NK-92 treated with Interleukin-12 subunit alpha and Interleukin-12 subunit beta, amount 100 ng/mL, for 24 hours (cell line): ENCODE data around the gene PRPSAP1.
"Not testable (repeated sequence)": the region's sequence is repeated elsewhere in the genome, so short reads cannot be mapped to it uniquely, and the experiment has no call there.

ENCODE experiments used
- DNase-seq: peaks from one replicate; lab custom pipeline; 2025; lab: John Stamatoyannopoulos, UW

PRPSAP1 gene

DNA sequence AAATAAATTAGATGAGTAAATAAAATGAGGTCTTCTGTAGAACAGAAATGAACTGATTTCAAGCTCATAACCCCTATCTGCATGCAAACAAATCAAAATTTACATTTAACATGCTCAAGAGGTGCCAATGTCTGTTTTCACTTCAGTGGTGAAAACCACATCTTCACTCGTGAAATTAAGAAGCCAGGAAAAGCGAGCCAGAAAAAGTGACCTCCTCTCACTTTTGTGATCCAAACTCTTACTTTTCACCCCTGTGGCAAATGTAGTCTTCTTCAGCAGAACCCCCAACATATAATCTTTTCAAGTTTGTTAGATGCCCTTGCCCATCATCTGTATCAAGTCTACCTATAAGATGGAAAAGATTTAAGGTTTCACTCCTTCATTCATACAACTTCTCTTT is 36.2 kb downstream of the PRPSAP1 start:
- no peak for DNase-seq

DNA sequence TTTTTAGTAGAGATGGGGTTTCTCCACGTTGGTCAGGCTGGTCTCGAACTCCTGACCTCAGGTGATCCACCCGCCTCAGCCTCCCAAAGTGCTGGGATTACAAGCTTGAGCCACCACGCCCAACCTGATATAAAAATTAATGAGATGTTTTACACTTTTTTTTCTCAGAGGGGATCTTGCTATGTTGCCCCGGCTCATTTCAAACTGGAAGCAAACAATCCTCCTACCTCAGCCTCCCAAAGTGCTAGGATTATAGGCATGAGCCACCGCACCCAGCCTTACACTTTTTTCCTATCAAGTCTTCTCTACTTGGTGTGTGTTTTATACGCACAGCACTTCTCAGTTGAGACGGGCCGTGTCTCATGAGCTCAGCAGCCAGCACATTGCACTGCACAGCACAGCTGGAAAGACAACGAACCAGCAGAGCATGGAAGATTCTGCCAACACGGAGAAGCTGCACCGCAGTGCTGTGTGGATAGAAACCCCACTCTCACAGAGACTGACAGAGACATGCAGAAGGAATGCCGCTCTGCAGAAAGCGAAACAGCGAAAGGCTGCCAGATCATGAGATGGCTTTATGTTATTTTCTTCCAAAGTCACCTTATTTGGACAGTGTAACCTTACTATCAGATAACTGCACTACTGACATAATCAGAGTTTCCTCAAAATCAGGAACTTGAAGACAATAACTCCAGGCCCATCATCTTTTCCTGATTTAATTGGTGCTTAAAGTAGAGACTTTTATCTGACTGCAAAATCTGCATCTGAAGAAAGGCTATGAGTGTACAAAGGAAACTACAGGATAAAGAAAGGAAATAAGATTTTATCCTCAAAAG is 39.1 kb downstream of the PRPSAP1 start:
- DNase-seq, result no peak

DNA sequence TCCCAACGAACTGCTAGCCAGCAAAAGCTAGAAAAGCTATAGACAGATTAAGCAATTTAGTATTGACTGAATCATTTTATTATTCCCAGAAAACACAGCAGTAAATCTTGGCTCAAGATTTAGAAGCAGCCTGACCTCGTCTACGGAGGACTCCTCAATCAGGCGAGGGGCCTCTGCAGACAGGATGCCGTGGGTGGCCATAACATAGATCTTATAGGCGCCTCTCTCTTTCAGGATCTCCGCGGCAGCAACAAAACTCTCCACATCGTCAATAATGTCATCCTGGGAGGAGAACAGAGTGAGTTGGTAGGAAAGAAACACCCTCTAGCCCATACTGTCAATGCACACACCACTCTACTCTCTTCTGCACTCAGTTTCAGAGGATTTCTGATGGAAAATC is 41.0 kb downstream of the PRPSAP1 start:
- no peak for DNase-seq

DNA sequence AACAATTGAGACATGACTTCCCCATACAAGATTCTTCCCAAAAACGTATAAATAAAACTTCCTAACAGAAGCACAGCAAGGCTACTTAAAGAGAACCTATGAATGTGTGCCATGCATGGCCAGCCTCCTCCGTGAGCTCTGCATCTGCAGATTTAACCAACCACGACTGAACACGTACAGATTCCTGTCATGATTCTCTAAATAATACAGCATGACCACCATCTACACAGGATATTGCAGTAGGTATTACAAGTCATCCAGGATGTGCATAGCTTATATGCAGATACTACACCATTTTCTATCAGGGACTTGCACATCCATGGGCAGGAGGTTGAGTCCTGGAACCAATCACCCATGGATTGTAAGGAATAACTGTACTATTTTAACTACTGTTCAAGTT is 44.3 kb downstream of the PRPSAP1 start:
- no peak for DNase-seq

DNA sequence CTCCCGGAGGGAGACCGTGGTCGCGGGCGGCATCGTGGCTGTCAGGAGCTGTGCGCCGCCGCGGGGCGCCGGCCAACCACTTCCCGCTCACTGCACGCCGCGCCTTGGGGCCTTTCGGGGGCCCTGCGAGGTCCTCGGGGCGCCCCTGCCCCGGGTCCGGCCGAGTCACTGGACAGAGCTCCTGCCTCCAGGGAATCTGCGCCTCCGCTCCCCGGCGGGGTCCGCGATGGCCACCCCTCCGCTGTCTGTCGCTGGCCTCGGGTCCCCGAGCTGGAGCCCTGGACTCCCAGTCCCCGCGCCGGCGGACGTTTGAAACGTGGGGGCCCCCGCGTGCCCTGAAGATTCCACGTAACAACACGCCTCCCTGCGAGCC is 45.8 kb downstream of the PRPSAP1 start, which contains the start of gene QRICH2:
Gene QRICH2, minus strand, starts transcription at position 311 of the 373 bp plus-strand sequence. Its CDS starts 278 bp downstream, at position 33.
- DNase-seq, result no peak

DNA sequence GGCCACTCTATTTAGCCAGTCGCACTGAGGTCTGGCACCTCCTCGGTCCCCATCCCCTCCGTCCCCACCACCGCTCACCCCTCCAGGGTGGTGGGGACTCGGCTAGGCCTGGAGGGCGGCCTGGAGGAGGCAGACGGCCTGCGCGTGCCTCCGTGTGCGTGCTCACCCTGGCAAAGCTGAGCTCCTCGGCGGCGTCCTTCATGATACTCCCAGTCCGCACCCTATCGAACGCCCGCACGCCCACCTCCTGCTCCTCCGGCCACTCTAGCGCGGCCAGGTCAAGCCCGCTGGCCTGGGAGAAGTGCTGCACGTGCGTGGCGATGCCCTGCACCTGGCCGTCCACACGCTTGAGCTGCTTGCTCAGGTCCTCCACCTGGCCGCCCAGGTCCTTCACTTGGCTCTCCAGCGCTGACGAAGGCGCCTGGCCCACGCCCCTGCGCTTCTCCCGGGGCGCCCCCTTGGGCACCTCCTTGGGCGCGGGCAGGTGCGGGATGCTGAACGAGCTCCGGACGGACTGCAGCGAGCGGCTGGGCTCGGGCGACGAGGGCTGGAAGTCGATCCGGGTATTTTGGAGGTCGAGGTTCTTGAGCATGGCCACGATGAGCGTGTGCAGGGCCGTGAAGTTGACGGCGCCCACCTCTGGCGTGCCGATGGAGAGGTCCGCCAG is 46.3 kb downstream of the PRPSAP1 start:
- DNase-seq, result no peak

DNA sequence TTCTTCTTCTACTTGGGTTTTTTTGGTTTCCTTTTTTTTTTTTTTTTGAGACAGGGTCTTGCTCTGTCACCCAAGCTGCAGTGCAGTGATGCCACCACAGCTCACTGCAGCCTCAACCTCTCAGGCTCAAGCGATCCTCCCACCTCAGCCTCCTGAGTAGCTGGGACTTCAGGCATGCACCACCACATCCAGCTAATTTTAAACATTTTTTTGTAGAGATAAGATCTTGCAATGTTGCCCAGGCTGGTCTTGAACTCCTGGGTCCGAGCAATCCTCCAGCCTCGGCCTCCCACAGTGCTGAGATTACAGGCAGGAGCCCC is 48.6 kb downstream of the PRPSAP1 start:
- DNase-seq, result not testable (repeated sequence)

DNA sequence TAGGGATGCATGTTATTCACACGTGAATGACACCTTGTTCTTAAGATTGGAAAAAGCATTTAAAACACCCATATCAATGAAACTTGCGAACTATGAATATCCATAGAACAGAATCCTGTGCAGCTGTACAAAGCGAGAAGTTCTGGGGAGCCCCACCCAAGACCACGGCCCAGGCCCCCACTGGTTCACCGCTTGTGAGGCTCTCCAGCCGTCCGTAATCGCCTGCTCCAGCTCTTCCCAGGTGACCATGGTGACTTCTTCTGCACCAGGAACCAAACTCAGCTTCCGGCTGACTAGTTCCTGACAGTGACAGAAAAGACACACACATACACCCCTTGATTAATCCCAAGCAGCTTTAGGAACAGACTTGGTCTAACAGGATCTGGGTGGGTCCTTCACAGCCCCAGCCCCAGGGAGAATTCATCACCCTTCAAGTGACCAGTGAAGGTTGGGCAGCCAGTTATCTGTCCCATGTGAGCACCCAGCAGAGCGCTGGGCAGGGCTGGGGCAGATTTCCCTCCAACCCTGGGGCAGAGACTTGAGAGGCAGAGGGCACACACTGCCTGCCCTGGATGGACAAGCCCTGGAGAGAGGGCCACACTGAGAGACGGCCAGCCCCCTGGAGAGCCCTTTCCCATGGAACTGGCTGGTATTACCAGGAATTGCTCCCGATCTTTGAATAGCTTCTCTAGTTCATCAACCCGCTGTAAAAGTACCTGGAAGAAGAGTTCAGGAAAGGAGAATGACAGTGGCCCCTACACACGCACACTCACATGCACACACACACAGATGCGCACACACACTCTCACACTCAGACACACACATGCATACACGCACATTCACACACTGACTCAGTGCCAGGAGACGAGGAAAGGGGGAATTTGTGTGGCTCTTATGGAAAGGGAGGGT is 49.2 kb downstream of the PRPSAP1 start:
- no peak for DNase-seq

DNA sequence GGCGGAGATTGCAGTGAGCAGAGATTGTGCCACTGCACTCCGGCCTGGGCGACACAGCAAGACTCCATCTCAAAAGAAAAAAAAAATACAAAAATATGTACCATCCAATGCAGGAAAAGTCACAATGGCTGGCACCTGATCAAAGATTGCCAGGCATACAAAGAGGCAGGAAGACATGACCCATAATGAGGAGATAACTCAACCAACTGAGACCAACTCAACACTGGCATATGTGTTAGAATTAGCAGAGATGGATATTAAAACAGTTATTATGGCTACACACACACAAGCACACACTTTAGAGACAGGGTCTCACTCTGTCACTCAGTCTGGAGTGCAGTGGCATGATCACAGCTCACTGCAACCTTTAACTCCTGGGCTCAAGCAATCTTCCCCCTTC is 56.3 kb downstream of the PRPSAP1 start:
- no peak for DNase-seq

DNA sequence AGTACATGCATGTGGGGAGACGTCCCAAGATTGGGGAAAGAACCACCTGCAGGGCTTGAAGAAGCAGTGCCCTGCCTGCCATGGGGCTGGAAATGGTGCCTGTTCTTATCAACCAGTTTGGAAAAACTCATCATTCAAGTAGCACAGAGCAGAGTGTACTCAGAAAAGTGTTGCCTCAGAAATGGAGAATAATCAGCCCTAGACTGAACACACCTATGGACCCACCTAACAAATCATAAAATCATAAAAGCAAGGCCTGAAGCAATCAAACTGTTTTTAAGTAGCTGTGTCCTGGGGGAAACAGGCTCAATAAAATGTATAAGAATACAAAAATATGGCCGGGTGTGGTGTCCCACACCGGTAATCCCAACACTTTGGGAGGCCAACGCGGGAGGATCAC is 56.8 kb downstream of the PRPSAP1 start:
- no peak for DNase-seq

DNA sequence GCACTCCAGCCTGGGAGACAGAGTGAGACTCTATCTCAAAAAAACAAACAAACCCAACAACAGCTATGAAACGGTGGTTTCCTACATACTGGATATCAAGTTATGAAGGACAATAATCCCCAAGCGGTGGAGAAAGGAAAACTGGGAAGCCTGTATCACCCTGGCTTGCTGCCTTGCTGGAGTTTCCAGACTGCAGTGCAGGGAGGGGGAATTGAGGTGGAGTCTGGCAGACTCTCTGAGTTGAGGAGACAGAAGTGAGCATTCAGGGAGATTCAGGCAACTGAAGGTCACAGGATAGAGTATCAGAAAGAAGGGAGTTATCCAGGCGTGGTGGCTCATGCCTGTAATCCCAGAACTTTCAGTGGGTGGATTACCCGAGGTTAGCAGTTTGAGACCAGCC is 57.5 kb downstream of the PRPSAP1 start:
- no peak for DNase-seq

DNA sequence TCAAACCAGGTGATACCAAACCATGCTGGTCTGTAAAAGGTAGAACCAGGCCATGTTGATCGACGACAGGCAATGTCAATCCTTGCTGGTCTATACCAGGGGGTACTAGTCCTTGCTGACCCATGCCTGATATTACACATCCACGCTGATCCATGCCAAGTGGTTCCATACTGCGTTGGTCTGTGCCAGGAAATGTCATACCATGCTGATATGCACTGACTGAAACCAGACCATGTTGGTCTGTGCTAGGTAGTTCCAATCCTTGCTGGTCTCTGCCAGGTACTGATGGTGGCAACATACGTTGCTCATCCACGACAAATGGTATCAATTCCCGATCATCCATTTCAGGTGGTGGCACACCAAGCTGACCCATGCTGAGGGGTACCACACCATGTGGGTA is 60.6 kb downstream of the PRPSAP1 start:
- DNase-seq, result no peak

DNA sequence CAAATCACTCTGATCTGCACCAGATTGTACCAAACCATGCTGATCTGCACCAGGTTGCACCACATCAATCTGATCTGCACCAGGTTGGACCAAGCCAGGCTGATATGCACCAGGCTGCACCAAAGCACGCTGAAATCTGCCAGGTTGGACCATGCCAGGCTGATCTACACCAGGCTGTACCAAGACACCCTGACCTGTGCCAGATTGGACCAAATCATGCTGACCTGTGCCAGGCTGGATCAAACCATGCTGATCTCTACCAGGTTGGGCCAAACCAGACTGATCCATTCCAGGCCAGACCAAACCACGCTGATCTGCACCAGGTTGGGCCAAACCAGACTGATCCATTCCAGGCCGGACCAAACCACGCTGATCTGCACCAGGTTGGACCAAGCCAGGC is 61.1 kb downstream of the PRPSAP1 start:
- DNase-seq, result no peak

DNA sequence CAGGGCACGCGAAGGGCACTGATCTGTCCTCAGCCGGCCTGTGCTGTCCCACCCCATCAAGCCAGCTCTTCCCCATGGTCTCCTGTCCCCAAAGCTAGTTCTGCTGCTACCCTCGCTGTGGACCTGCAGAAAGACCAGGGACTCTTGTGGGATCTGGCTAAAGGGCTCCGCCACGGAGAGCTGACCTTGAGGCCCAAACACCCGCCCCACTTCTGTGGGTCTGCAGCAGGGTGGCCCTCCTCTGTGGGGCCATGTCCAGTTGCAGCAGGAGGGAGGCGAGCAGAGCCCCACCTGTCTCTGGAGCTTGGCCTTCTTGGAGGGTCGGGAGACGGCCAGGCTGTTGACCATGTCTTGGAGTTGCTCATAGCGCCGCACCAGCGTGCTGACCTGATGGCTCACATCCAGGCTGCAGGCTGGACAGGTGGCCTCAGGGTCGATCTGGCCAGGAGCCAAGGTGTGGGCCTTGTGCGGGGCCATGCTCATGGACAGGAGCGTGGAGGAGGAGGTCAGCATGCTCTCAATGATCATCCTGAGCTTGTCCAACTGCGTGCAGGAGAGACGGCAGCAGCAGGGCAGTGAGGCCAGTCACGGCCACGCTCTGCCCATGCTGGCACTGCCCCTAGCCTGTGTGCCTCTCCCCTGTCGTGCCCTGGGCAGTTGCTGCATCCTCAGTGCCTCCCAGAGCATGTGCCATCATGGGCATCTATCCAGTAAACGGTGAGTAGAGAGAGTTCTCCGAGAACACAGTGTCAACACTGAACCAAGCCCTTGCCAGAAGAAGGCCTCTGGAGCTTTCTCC is 71.9 kb downstream of the PRPSAP1 start:
- no peak for DNase-seq

DNA sequence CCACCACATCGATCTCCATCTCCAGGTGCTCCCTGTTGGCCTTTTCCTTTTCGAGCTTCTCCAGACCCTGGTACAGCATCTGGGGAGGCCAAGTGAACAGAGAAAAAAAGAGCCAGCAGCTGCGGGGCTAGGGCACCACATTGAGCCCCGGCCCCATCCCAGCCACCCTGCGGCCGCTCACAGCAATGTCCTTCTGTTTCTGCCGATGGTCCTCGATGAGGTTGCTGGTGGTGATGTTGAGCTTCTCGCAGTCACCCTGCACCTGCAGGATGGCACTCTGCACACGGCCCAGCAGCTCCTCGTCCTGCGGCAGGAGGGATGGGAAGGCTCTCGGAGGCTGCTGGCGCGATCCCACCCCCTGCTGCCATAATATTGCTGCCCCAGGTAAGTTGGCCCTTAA is 73.1 kb downstream of the PRPSAP1 start:
- DNase-seq, result no peak

DNA sequence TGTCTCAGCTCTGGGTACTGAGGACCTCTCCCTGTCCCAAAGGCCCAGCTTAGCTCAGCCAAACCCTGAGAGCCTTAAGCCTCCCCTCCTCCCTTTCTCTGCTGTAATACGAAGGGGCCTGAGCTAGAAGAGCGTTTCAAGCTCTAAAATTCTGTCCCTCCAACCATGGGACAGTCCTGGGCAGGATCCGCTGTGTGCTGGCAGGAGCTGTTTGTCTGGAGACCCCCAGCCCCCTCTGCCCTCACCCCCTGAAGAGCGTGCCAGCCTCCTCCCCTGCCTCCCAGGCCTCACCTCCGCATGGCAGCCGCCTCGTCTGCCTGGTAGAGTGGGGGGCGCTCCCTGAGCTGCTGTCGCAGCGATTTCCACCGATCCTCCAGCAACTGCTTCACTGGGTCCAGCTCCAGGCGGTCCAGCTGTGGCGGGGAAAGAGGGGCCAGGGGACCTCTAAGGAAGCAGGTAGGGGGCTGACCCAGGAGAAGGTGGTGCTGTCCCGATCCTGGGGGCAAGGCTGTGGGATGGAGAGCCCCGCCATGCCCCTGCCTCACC is 73.9 kb downstream of the PRPSAP1 start:
- DNase-seq, result no peak

DNA sequence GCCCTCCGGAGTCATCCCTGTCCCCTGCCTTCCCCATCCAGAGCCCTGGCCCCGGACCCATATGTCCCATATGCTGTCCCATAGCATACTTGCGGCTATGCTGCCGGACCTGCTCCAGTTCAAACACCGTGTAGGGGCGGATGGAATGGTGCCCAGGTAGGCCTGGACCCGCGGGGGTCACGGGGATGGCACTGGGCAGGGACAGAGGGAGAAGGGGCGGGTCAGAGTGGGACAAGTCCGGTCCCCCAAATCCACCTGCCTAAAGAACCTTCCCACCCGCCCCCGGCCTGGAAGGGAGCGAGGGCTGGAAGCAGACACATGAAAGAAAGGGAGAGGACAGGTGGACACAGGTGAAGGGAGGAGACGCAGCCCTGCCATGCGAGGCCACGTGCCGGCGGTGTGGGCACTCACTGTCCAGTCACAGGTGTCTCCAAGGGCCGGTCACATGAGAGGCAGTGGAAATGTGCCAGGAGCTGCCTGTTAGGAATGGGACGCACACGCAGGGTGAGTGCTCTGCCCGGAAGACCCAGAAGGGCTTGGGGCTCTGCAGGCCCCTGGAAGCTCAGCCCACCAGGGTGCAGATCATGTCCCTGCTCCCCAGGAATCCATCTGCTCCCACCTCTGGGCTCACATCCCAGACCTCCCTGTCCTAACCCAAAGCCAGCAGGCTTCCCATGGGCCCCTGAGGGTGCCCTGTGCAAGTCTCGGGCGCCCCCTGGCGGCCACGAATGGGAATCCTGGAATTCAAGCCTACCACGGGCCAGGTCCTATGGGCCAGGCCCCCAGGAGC is 74.6 kb downstream of the PRPSAP1 start:
- DNase-seq, result peak; percentile 69

DNA sequence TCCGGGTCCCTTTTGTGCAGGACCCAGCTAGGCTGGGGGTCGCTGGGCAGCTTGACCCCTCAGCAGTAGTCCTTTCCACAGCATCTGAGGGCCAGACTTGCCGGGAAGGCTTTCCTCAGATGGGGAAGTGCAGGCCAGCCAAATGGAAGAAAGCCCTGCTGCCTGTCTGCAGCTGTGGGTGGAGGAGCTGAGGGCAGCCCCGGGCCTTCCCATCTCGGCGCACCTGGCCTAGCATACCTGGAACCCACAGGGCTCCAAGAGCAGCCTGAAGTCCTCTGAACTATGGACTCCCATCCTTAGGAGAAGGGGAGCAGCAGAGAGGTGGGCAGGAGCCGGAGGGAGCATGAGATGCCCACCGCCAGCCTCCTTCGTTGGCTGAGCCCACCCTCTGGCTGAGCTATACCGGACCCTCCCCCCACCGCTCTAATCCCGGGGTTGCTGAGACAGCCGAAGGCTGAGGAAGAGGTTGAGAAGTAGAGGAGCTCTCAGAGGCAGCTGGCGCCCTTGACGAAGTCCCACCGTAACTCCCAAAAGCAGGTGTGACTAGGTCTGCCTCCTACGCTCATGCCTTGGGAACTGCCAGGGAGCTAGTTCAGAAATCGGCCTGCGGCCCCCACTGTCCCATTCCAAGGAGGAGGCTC is 75.3 kb downstream of the PRPSAP1 start:
- no peak for DNase-seq

DNA sequence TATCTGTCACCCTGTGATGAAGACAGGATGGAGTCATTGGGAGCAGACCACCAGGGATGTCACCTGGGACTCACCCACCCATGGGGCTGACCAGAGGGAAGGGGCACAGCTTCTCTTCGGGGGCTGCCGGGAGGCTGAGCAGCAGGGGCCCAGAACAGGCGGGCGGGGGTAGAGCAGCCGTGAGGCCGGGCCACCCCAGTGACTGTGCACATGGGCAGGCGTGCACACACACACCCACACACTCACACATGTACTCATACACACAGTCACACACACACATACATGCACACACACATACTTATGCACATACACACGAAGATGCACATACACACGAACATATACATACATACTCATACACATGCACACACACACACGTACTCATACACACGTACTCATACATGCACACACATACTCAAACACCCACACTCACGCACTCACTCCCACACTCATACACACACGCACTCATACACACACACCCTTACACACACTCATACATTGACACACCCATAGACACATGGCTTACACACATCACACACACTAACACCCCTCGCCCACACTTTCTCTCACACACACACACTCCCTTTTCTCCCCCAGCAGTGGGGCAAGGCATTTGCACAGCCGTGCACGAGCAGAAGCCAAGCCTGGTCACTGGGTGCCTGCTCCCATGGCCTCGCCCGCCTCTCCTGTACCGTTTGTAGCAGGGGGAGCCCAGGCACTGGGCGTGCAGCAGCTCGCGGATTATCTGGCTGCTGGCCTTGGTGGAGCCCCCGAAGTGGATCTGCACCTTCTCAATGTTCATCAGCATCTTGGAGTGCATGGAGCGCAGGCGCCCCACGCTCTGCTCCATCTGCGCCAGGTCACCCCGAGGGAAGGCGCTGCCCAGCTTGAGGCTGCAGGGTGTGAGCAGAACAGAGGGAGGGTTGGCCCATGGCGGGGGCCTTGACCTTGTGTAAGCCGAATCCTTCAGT is 76.1 kb downstream of the PRPSAP1 start:
- no peak for DNase-seq
